ENCODE data around the gene SORBS1.

The SORBS1 gene

DNA sequence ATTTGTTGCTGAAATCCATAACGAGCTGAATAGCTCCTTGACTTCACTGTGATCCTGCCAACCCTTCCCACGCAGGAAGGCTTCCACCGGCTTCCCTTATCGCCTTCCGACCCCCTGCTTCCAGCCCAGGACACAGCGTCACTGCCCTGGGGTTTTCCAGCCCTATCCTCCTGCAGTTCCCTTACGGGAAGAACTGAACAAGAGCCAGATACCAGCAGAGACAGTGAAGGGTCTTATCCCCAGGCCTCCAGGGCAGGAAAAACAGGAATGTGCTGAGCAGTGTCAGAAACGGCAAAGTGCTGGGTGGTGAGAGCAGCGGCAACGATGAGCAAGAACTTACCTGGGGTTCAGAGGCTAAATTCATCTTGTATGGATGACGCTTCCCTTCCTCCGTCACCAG, 292.7 kb downstream of the SORBS1 start:
- TF ChIP-seq, protein P1, sequence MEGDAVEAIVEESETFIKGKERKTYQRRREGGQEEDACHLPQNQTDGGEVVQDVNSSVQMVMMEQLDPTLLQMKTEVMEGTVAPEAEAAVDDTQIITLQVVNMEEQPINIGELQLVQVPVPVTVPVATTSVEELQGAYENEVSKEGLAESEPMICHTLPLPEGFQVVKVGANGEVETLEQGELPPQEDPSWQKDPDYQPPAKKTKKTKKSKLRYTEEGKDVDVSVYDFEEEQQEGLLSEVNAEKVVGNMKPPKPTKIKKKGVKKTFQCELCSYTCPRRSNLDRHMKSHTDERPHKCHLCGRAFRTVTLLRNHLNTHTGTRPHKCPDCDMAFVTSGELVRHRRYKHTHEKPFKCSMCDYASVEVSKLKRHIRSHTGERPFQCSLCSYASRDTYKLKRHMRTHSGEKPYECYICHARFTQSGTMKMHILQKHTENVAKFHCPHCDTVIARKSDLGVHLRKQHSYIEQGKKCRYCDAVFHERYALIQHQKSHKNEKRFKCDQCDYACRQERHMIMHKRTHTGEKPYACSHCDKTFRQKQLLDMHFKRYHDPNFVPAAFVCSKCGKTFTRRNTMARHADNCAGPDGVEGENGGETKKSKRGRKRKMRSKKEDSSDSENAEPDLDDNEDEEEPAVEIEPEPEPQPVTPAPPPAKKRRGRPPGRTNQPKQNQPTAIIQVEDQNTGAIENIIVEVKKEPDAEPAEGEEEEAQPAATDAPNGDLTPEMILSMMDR (conservative IDR thresholded peaks at IDR 0.05): no peak
- H3K27ac ChIP-seq: no peak overlapping the region

GRCh38 chr10:95267251-95267650, 293.9 kb downstream of the SORBS1 start:
- no peak overlapping the region for H3K27ac ChIP-seq
- TF ChIP-seq, protein P1 (conservative IDR thresholded peaks at IDR 0.05): no peak

DNA sequence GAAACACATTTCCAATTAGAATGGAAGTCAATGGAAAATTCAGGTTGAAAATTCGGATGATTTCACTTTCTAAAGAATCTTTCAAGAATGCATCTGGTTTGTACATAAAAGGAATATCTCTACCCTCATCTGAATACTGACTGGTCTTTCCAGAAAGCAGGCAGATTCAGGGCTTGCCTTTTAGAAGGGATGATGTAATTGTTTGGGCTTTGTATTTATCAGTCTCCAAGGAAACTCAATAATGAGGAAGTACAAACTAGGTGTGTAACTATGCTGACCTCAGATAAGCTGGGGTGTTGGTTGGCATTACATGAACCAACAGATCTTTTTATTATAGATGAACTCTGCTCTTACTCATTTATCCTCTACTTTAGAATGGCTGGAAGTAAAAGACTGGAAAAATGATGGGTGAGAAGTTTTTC, 294.5 kb downstream of the SORBS1 start:
- TF ChIP-seq, protein P1 (conservative IDR thresholded peaks at IDR 0.05): no peak
- H3K27ac ChIP-seq: no peak overlapping the region

DNA sequence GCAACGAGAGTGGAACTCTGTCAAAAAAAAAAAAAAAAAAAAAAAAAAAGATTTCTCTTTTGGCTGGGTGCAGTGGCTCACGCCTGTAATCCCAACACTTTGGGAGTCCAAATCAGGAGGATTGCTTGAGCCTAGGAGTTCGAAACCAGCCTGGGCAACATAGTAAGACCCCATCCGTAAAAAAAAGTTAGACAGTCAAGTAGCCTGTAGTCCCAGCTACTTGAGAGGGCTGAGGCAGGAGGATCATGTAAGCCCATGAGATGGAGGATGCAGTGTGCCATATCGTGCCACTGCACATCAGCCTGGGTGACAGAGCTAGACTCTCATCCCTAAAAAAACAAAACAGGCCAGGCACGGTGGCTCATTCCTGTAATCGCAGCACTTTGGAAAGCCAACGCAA, 295.6 kb downstream of the SORBS1 start:
- no peak overlapping the region for H3K27ac ChIP-seq
- TF ChIP-seq, protein P1 (conservative IDR thresholded peaks at IDR 0.05): no peak

DNA sequence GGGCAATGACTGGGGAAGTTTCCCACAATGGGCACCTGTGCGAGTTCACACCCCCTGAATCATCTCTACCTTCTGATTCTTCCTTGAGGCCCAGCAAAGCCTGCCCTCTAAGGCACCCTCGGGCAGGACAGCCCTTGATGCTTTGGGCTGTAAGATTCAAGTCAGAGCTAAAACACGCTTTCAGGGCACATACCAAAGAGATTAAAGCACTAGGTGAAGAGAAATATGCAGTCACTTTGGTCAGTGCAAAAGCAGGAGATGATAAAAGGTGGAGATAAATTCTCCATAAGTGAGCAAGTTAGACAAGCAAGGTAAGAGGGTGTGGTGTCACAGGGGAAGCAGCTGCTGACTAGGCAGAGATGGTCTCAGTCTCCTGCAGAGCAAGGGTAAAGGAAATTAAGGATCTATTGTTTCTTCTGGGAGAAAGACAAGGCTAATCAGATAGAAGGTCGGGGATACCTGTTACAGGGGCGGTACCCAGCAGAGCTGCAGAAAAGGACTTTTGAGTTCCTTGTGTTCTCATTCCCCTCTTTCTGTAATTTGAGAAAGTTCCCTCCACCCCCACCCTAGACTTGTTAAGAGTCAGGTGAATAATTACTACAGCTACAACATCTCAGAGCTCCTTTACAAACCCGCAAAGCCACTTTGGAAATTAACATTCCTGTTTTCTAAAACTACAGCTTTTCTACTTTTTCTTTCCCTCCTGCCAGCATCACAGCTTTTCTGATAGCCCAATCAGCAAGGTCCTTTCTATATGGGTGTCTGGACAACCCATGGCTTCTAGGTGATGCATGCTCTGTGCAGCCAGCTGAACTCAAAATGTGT, 296.7 kb downstream of the SORBS1 start:
- TF ChIP-seq, protein P1 (conservative IDR thresholded peaks at IDR 0.05): no peak
- no peak overlapping the region for H3K27ac ChIP-seq

- no peak overlapping the region for H3K27ac ChIP-seq
- TF ChIP-seq, protein P1 (conservative IDR thresholded peaks at IDR 0.05): no peak
Measured at GRCh38 chr10:95263864-95264226, 297.3 kb downstream of the SORBS1 start.

DNA sequence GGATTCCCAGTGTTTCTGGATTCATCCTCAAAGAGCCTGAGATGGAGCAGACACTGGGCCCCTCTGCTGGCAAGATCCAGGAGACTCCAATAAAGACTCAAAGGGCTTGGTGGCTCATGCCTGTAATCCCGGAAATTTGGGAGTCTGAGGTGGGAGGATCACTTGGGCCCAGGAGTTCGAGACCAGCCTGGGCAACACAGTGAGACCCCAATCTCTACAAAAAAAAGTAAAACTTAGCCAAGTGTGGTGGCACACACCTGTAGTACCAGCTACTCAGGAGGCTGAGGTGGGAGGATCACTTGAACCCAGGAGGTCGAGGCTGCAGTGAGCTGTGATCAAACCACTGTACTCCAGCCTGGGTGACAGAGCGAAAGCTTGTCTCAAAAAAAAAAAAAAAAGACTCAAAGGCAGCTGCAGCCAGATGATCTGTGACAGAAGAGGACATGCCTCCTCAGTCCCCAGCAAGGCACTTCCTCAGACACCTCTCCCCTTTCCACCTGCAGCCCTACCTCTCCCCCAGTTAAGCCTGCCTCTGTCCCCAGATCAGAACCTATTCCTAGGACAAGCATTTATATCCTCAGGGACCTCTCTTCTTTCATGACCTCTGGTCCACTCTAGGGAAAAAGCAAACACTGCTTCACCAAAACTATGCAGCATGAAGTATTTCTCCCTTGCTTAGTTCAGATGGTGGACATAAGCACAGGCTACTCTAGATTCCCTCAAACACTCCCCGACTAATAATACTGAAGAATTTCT, 298.2 kb downstream of the SORBS1 start:
- H3K27ac ChIP-seq: no peak overlapping the region

More for the DNA sequence above, 298.2 kb downstream of the SORBS1 start:
- TF ChIP-seq, protein P1 (conservative IDR thresholded peaks at IDR 0.05): no peak
